Stimulated activated CD8-positive, alpha-beta memory T cell treated with anti-CD3 and anti-CD28 coated beads, Interleukin-12 subunit alpha, Interleukin-12 subunit beta, amount 100 ng/mL, for 24 hours (primary cell): ENCODE data around the gene PAPLN.
"Not testable (repeated sequence)": the region's sequence is repeated elsewhere in the genome, so short reads cannot be mapped to it uniquely, and the experiment has no call there.

Source experiments
- DNase-seq: peaks from one replicate; pipeline ENCODE4 v3.0.0-alpha.2; 2020; ENCODE audit errors: extremely low read depth

Gene PAPLN

GRCh38 chr14:73237219-73237785, at the start of gene PAPLN:
Gene PAPLN, plus strand, starts transcription at chr14:73237506. Its CDS starts 2,273 bp downstream, at chr14:73239779.
- no peak for DNase-seq

GRCh38 chr14:73188501-73188911, 48.8 kb upstream of the PAPLN start:
- no peak for DNase-seq

- no peak for DNase-seq
Observed at GRCh38 chr14:73189651-73190050, 47.7 kb upstream of the PAPLN start.

GRCh38 chr14:73191441-73191840, 45.9 kb upstream of the PAPLN start:
- DNase-seq: no peak

GRCh38 chr14:73194306-73194705, 43.0 kb upstream of the PAPLN start:
- not testable (repeated sequence) for DNase-seq

GRCh38 chr14:73198253-73198652, 39.1 kb upstream of the PAPLN start:
- no peak for DNase-seq

GRCh38 chr14:73203527-73203926, 33.8 kb upstream of the PAPLN start:
- no peak for DNase-seq

- no peak for DNase-seq
Observed at GRCh38 chr14:73207615-73208014, 29.7 kb upstream of the PAPLN start.

- no peak for DNase-seq
Observed at GRCh38 chr14:73208390-73208789, 28.9 kb upstream of the PAPLN start.

GRCh38 chr14:73208846-73209245, 28.5 kb upstream of the PAPLN start:
- no peak for DNase-seq

- no peak for DNase-seq
Observed at GRCh38 chr14:73209953-73210352, 27.4 kb upstream of the PAPLN start.

GRCh38 chr14:73211251-73212040, 25.9 kb upstream of the PAPLN start:
- DNase-seq: no peak

GRCh38 chr14:73216030-73216429, 21.3 kb upstream of the PAPLN start:
- DNase-seq: no peak

GRCh38 chr14:73217411-73217810, 19.9 kb upstream of the PAPLN start:
- DNase-seq: no peak

- DNase-seq: no peak
Observed at GRCh38 chr14:73220061-73220460, 17.2 kb upstream of the PAPLN start.

- no peak for DNase-seq
Observed at GRCh38 chr14:73220634-73221033, 16.7 kb upstream of the PAPLN start.

GRCh38 chr14:73221945-73222344, 15.4 kb upstream of the PAPLN start:
- no peak for DNase-seq

GRCh38 chr14:73223049-73223448, 14.3 kb upstream of the PAPLN start:
- no peak for DNase-seq

- no peak for DNase-seq
Observed at GRCh38 chr14:73225496-73225895, 11.8 kb upstream of the PAPLN start.

- DNase-seq: no peak
Observed at GRCh38 chr14:73227812-73228781, 9.2 kb upstream of the PAPLN start.

- no peak for DNase-seq
Observed at GRCh38 chr14:73230051-73230450, 7.3 kb upstream of the PAPLN start.
